ENCODE data around the gene NCOA1. TPM values are rescaled to one million over a fixed set of nuclear protein-coding genes. Genes with fewer than 3 reads are reported as not detected.
"Not testable (repeated sequence)": the region's sequence is repeated elsewhere in the genome, so short reads cannot be mapped to it uniquely, and the experiment has no call there.

The NCOA1 gene
- total RNA-seq, 1 donor from 2014 or later = 29.0 TPM

GRCh38 chr2:24792874-24793760 is 302.1 kb downstream of the NCOA1 start, which contains the start of the genes CENPO and PTRHD1:
CENPO (plus strand) TSS chr2:24793425; CDS start chr2:24793920, 495 bp downstream.
PTRHD1 (minus strand) TSS chr2:24793391; CDS start chr2:24793377, 14 bp downstream.
- peak within 1 kb of the TSS; percentile 96 for H3K4me3 Mint-ChIP-seq (ENCODE audit: unreplicated experiment)
- H3K9me3 Mint-ChIP-seq (ENCODE audit: unreplicated experiment) = no peaks in the 10 kb centered on the region
- DNase-seq (ENCODE audit: extremely low spot score, unreplicated experiment) = peak; percentile 98
- peaks cover 25% of the 10 kb centered on the region for H3K4me1 Mint-ChIP-seq (ENCODE audit: unreplicated experiment)
- peak within 1 kb of the TSS; percentile 100 for H3K27ac Mint-ChIP-seq (ENCODE audit: unreplicated experiment)
- H3K36me3 Mint-ChIP-seq (ENCODE audit: unreplicated experiment) = peaks cover 10% of the 10 kb centered on the region
- peak; percentile 58 for TF ChIP-seq CTCF (IDR thresholded peaks at IDR 0.05)
- H3K27me3 Mint-ChIP-seq (ENCODE audit: unreplicated experiment) = no peaks in the 10 kb centered on the region

- Mint-ChIP-seq H3K27me3 (ENCODE audit: unreplicated experiment) (no peaks in the 10 kb centered on the region), H3K9me3 (ENCODE audit: unreplicated experiment) (no peaks in the 10 kb centered on the region), H3K4me1 (ENCODE audit: unreplicated experiment) (peaks cover 25% of the 10 kb centered on the region), H3K4me3 (ENCODE audit: unreplicated experiment) (peak overlapping the region; percentile 96), H3K36me3 (ENCODE audit: unreplicated experiment) (peaks cover 8% of the 10 kb centered on the region), H3K27ac (ENCODE audit: unreplicated experiment) (peak overlapping the region; percentile 100)
- no peak for TF ChIP-seq CTCF (IDR thresholded peaks at IDR 0.05)
- DNase-seq (ENCODE audit: extremely low spot score, unreplicated experiment) = peak; percentile 73
Measured at GRCh38 chr2:24793761-24794435, 302.8 kb downstream of the NCOA1 start.

- H3K4me3 Mint-ChIP-seq (ENCODE audit: unreplicated experiment) = no peak overlapping the region
- peaks cover 19% of the 10 kb centered on the region for H3K4me1 Mint-ChIP-seq (ENCODE audit: unreplicated experiment)
- no peak overlapping the region for H3K27ac Mint-ChIP-seq (ENCODE audit: unreplicated experiment)
- peaks cover 18% of the 10 kb centered on the region for H3K36me3 Mint-ChIP-seq (ENCODE audit: unreplicated experiment)
- H3K9me3 Mint-ChIP-seq (ENCODE audit: unreplicated experiment) = no peaks in the 10 kb centered on the region
- H3K27me3 Mint-ChIP-seq (ENCODE audit: unreplicated experiment) = no peaks in the 10 kb centered on the region
- DNase-seq (ENCODE audit: extremely low spot score, unreplicated experiment) = no peak
- TF ChIP-seq CTCF (IDR thresholded peaks at IDR 0.05) = no peak
Measured at GRCh38 chr2:24797644-24798043, 306.6 kb downstream of the NCOA1 start.

- not testable (repeated sequence) for DNase-seq (ENCODE audit: extremely low spot score, unreplicated experiment); H3K27ac Mint-ChIP-seq (ENCODE audit: unreplicated experiment); H3K9me3 Mint-ChIP-seq (ENCODE audit: unreplicated experiment); H3K4me1 Mint-ChIP-seq (ENCODE audit: unreplicated experiment); H3K4me3 Mint-ChIP-seq (ENCODE audit: unreplicated experiment); H3K27me3 Mint-ChIP-seq (ENCODE audit: unreplicated experiment)
- H3K36me3 Mint-ChIP-seq (ENCODE audit: unreplicated experiment) = peaks cover 33% of the 10 kb centered on the region
Measured at GRCh38 chr2:24800487-24800886, 309.4 kb downstream of the NCOA1 start.

- H3K9me3 Mint-ChIP-seq (ENCODE audit: unreplicated experiment); H3K4me3 Mint-ChIP-seq (ENCODE audit: unreplicated experiment); H3K27ac Mint-ChIP-seq (ENCODE audit: unreplicated experiment); H3K27me3 Mint-ChIP-seq (ENCODE audit: unreplicated experiment): not testable (repeated sequence)
- peaks cover 33% of the 10 kb centered on the region for H3K36me3 Mint-ChIP-seq (ENCODE audit: unreplicated experiment)
- DNase-seq (ENCODE audit: extremely low spot score, unreplicated experiment) = peak; percentile 80
- peaks cover 18% of the 10 kb centered on the region for H3K4me1 Mint-ChIP-seq (ENCODE audit: unreplicated experiment)
Measured at GRCh38 chr2:24805811-24806660, 315.0 kb downstream of the NCOA1 start.

Measured in osteocyte (in vitro differentiated cells).